GM23338 (cell line): ENCODE results near the gene MYO1G. TPM values are rescaled to one million over a fixed set of nuclear protein-coding genes. Genes with fewer than 3 reads are reported as not detected.

Source experiments
- ATAC-seq: fragments of 200-7000 bp; cut with Tn5 transposase; 3 replicates; pipeline ENCODE4 v1.9.1; 2020
- DNase-seq: peaks from one replicate; pipeline ENCODE4 v3.0.0-alpha.2; 2015; ENCODE audit warnings: low spot score
- H2AFZ ChIP-seq: fragments of 200-600 bp; sonication (generic); 2 replicates; pipeline ENCODE4 v1.8.0; 2016; ENCODE audit warnings: antibody characterized with exemption, mild to moderate bottlenecking, moderate library complexity
- H3F3A ChIP-seq: fragments of 200-600 bp; sonication (generic); replicated peaks from 2 replicates; pipeline ENCODE4 v1.8.0; 2017; ENCODE audit warnings: antibody characterized with exemption, mixed run types, low read depth
- H3K27ac ChIP-seq: fragments of 200-600 bp; sonication (generic); 2 replicates; pipeline ENCODE4 v1.6.1; 2016; ENCODE audit warnings: low read depth
- H3K27me3 ChIP-seq: fragments of 200-600 bp; sonication (generic); 2 replicates; pipeline ENCODE4 v1.8.0; 2016; ENCODE audit warnings: mild to moderate bottlenecking, mixed run types, moderate library complexity; ENCODE audit not compliant: insufficient read depth
- H3K36me3 ChIP-seq: fragments of 200-600 bp; sonication (generic); 2 replicates; pipeline ENCODE4 v1.8.0; 2016; ENCODE audit warnings: mild to moderate bottlenecking; ENCODE audit not compliant: insufficient read depth
- H3K4me1 ChIP-seq: fragments of 200-600 bp; sonication (generic); 2 replicates; pipeline ENCODE4 v1.8.0; 2016; ENCODE audit warnings: mild to moderate bottlenecking, moderate library complexity; ENCODE audit not compliant: insufficient read depth
- H3K4me2 ChIP-seq: fragments of 200-600 bp; sonication (generic); 2 replicates; pipeline ENCODE4 v1.7.1; 2017; ENCODE audit warnings: mixed run types
- H3K4me3 ChIP-seq: fragments of 200-600 bp; sonication (generic); 2 replicates; pipeline ENCODE4 v1.6.1; 2016; ENCODE audit warnings: mixed run types
- H3K79me2 ChIP-seq: fragments of 200-600 bp; sonication (generic); replicated peaks from 2 replicates; pipeline ENCODE4 v1.8.0; 2017; ENCODE audit warnings: mild to moderate bottlenecking; ENCODE audit not compliant: insufficient read depth
- H3K9me2 ChIP-seq: fragments of 200-600 bp; sonication (generic); 2 replicates; pipeline ENCODE4 v1.8.0; 2017; ENCODE audit not compliant: insufficient read depth
- H4K20me1 ChIP-seq: fragments of 200-600 bp; sonication (generic); replicated peaks from 2 replicates; pipeline ENCODE4 v1.8.0; 2017; ENCODE audit warnings: mild to moderate bottlenecking; ENCODE audit not compliant: insufficient read depth
- H3K27ac Mint-ChIP-seq: 2 replicates; pipeline ENCODE4 v1.8.0; 2020; ENCODE audit warnings: inconsistent platforms, mild to moderate bottlenecking, moderate library complexity, mixed read lengths
- H3K27me3 Mint-ChIP-seq: 3 replicates; pipeline ENCODE4 v1.8.0; 2022; ENCODE audit warnings: low read depth, mild to moderate bottlenecking, moderate library complexity, mixed read lengths, inconsistent platforms; ENCODE audit not compliant: insufficient read depth, poor library complexity
- H3K36me3 Mint-ChIP-seq: 3 replicates; pipeline ENCODE4 v1.8.0; 2021; ENCODE audit warnings: low read depth, mild to moderate bottlenecking, inconsistent platforms, moderate library complexity, mixed read lengths
- H3K4me1 Mint-ChIP-seq: 3 replicates; pipeline ENCODE4 v1.8.0; 2020; ENCODE audit warnings: mild to moderate bottlenecking, inconsistent platforms, mixed read lengths
- H3K4me3 Mint-ChIP-seq: 3 replicates; pipeline ENCODE4 v1.8.0; 2021; ENCODE audit warnings: moderate library complexity, mild to moderate bottlenecking, inconsistent platforms, mixed read lengths
- H3K9me3 Mint-ChIP-seq: 3 replicates; pipeline ENCODE4 v1.8.0; 2020; ENCODE audit warnings: moderate library complexity, mild to moderate bottlenecking, inconsistent platforms, mixed read lengths
- EZH2 ChIP-seq: fragments of 200-600 bp; sonication (generic); IDR thresholded peaks from one replicate; pipeline ENCODE4 v1.8.0; 2017; ENCODE audit warnings: antibody characterized with exemption, mild to moderate bottlenecking, low read depth; ENCODE audit not compliant: unreplicated experiment
- NANOG ChIP-seq: IDR thresholded peaks from 2 replicates; pipeline ENCODE4 v1.6.1; 2016; ENCODE audit warnings: antibody characterized with exemption, borderline replicate concordance
- STAT1 ChIP-seq: IDR thresholded peaks from one replicate; pipeline ENCODE4 v1.6.1; 2016; ENCODE audit warnings: antibody characterized with exemption; ENCODE audit not compliant: unreplicated experiment
- ZNF114 ChIP-seq: fragments of 250-450 bp; sonication (Bioruptor Pico); IDR thresholded peaks from 2 replicates; pipeline ENCODE4 v1.5.0; 2020; ENCODE audit warnings: mild to moderate bottlenecking, moderate library complexity
- ZNF331 ChIP-seq: fragments of 250-450 bp; sonication (Bioruptor Pico); IDR thresholded peaks from 2 replicates; pipeline ENCODE4 v1.5.0; 2020; ENCODE audit warnings: low read depth, mild to moderate bottlenecking, moderate library complexity
- polyA plus RNA-seq: library from polyadenylated mRNA; unstranded; fragments of >200 nt; fragmentation: Nextera tagmentation; extraction: Ambion mirVana; gene quantifications from 2 replicates; pipeline ENCODE4 v1.2.1, GENCODE V29; 2016
- total RNA-seq: library from RNA; depleted of rRNA; stranded (reverse); fragments of >200 nt; shearing (Covaris generic); gene quantifications from 2 replicates; pipeline ENCODE4 v1.2.3, GENCODE V29; 2014
- TF ChIP-seq, protein P1 (sequence below): IDR thresholded peaks from one replicate; pipeline ENCODE4 v1.6.1; 2018; ENCODE audit warnings: antibody characterized with exemption; ENCODE audit not compliant: unreplicated experiment
- TF ChIP-seq, protein P2 (sequence below): fragments of 250-450 bp; sonication (Bioruptor Pico); IDR thresholded peaks from 2 replicates; pipeline ENCODE4 v1.5.0; 2020; ENCODE audit warnings: mild to moderate bottlenecking, moderate library complexity

MYO1G gene
- total and polyA plus RNA-seq, 2 experiments from 2014 or later: 0.10 to 0.11 TPM

DNA sequence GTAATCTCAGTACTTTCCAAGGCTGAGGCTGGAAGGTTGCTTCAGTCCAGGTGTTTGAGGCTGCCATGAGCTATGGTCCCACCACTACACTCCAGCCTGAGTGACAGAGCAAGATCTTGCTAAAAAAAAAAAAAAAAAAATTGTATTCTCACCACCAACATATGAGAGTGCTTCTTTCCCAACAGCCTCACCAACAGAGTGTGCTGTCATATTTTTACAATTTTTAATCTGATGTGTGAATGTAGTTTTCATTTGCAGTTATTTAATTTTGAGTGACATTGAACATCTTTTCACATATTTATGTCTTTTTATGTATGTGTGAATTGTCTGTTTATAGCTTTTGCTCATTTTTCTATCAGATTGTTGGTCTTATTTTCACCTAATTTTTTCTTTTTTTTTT lies 35.2 kb downstream of the MYO1G start:
- no peak for ATAC-seq
- TF ChIP-seq EZH2: no peak
- TF ChIP-seq, protein P1, sequence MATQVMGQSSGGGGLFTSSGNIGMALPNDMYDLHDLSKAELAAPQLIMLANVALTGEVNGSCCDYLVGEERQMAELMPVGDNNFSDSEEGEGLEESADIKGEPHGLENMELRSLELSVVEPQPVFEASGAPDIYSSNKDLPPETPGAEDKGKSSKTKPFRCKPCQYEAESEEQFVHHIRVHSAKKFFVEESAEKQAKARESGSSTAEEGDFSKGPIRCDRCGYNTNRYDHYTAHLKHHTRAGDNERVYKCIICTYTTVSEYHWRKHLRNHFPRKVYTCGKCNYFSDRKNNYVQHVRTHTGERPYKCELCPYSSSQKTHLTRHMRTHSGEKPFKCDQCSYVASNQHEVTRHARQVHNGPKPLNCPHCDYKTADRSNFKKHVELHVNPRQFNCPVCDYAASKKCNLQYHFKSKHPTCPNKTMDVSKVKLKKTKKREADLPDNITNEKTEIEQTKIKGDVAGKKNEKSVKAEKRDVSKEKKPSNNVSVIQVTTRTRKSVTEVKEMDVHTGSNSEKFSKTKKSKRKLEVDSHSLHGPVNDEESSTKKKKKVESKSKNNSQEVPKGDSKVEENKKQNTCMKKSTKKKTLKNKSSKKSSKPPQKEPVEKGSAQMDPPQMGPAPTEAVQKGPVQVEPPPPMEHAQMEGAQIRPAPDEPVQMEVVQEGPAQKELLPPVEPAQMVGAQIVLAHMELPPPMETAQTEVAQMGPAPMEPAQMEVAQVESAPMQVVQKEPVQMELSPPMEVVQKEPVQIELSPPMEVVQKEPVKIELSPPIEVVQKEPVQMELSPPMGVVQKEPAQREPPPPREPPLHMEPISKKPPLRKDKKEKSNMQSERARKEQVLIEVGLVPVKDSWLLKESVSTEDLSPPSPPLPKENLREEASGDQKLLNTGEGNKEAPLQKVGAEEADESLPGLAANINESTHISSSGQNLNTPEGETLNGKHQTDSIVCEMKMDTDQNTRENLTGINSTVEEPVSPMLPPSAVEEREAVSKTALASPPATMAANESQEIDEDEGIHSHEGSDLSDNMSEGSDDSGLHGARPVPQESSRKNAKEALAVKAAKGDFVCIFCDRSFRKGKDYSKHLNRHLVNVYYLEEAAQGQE: no peak

DNA sequence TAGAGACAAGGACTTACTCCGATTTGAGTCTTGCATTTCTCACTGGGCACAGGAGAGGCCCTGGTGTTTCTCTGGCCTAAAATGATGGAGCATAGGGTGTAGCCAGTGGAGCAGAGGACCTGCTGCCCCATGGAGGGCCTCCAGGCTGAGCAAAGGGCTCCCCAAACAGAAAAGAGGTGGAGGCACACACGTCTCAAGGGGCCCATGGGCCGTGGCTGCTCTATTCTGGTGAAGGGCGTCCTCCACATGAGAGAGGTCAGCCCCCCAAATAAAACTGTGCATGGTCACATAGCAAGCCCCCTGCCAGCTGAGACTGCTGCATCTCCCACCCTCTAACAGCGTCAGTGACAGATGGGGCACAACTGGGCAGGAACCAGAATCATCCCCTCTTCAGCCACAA lies 41.4 kb downstream of the MYO1G start:
- no peaks in the 10 kb centered on the region for H3K36me3 Mint-ChIP-seq
- Histone ChIP-seq H3K9me2 (no peaks in the 10 kb centered on the region), H3K27ac (no peak overlapping the region), H3F3A (no peaks in the 10 kb centered on the region), H2AFZ (no peak overlapping the region; the same call in 1 of the 2 replicates), H3K4me1 (peaks cover 8% of the 10 kb centered on the region; the same call in 1 of the 2 replicates), H3K4me2 (no peak overlapping the region), H3K4me3 (no peak overlapping the region), H4K20me1 (no peaks in the 10 kb centered on the region), H3K27me3 (no peaks in the 10 kb centered on the region), H3K79me2 (no peaks in the 10 kb centered on the region), H3K36me3 (no peaks in the 10 kb centered on the region)
- no peaks in the 10 kb centered on the region for H3K27me3 Mint-ChIP-seq
- TF ChIP-seq STAT1: no peak
- TF ChIP-seq, protein P2, sequence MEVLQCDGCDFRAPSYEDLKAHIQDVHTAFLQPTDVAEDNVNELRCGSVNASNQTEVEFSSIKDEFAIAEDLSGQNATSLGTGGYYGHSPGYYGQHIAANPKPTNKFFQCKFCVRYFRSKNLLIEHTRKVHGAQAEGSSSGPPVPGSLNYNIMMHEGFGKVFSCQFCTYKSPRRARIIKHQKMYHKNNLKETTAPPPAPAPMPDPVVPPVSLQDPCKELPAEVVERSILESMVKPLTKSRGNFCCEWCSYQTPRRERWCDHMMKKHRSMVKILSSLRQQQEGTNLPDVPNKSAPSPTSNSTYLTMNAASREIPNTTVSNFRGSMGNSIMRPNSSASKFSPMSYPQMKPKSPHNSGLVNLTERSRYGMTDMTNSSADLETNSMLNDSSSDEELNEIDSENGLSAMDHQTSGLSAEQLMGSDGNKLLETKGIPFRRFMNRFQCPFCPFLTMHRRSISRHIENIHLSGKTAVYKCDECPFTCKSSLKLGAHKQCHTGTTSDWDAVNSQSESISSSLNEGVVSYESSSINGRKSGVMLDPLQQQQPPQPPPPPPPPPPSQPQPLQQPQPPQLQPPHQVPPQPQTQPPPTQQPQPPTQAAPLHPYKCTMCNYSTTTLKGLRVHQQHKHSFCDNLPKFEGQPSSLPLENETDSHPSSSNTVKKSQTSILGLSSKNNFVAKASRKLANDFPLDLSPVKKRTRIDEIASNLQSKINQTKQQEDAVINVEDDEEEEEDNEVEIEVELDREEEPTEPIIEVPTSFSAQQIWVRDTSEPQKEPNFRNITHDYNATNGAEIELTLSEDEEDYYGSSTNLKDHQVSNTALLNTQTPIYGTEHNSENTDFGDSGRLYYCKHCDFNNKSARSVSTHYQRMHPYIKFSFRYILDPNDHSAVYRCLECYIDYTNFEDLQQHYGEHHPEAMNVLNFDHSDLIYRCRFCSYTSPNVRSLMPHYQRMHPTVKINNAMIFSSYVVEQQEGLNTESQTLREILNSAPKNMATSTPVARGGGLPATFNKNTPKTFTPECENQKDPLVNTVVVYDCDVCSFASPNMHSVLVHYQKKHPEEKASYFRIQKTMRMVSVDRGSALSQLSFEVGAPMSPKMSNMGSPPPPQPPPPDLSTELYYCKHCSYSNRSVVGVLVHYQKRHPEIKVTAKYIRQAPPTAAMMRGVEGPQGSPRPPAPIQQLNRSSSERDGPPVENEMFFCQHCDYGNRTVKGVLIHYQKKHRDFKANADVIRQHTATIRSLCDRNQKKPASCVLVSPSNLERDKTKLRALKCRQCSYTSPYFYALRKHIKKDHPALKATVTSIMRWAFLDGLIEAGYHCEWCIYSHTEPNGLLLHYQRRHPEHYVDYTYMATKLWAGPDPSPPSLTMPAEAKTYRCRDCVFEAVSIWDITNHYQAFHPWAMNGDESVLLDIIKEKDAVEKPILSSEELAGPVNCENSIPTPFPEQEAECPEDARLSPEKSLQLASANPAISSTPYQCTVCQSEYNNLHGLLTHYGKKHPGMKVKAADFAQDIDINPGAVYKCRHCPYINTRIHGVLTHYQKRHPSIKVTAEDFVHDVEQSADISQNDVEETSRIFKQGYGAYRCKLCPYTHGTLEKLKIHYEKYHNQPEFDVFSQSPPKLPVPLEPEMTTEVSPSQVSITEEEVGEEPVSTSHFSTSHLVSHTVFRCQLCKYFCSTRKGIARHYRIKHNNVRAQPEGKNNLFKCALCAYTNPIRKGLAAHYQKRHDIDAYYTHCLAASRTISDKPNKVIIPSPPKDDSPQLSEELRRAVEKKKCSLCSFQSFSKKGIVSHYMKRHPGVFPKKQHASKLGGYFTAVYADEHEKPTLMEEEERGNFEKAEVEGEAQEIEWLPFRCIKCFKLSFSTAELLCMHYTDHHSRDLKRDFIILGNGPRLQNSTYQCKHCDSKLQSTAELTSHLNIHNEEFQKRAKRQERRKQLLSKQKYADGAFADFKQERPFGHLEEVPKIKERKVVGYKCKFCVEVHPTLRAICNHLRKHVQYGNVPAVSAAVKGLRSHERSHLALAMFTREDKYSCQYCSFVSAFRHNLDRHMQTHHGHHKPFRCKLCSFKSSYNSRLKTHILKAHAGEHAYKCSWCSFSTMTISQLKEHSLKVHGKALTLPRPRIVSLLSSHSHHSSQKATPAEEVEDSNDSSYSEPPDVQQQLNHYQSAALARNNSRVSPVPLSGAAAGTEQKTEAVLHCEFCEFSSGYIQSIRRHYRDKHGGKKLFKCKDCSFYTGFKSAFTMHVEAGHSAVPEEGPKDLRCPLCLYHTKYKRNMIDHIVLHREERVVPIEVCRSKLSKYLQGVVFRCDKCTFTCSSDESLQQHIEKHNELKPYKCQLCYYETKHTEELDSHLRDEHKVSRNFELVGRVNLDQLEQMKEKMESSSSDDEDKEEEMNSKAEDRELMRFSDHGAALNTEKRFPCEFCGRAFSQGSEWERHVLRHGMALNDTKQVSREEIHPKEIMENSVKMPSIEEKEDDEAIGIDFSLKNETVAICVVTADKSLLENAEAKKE (CRISPR knock-in tag): no peak
- TF ChIP-seq NANOG: no peak
- TF ChIP-seq ZNF331: no peak
- TF ChIP-seq, protein P1: no peak
- TF ChIP-seq ZNF114 (CRISPR knock-in tag): no peak
- no peak overlapping the region for H3K4me3 Mint-ChIP-seq
- peaks cover 4% of the 10 kb centered on the region; the same call in 2 of the 3 replicates for H3K4me1 Mint-ChIP-seq
- DNase-seq (no peak), ATAC-seq (no peak)
- no peak overlapping the region for H3K27ac Mint-ChIP-seq
- H3K9me3 Mint-ChIP-seq: no peaks in the 10 kb centered on the region

More for the DNA sequence above, 35.2 kb downstream of the MYO1G start:
- Histone ChIP-seq H3K4me1 (no peaks in the 10 kb centered on the region), H3K4me2 (no peak overlapping the region), H3K27me3 (no peaks in the 10 kb centered on the region), H3K9me2 (no peaks in the 10 kb centered on the region), H3K79me2 (no peaks in the 10 kb centered on the region), H4K20me1 (no peaks in the 10 kb centered on the region), H3K27ac (no peak overlapping the region), H3F3A (no peaks in the 10 kb centered on the region), H3K36me3 (no peaks in the 10 kb centered on the region), H2AFZ (no peak overlapping the region), H3K4me3 (no peak overlapping the region)
- Mint-ChIP-seq H3K27ac (no peak overlapping the region), H3K4me1 (0 out of 3 replicates have a peak, but pooled peaks cover 2% of the 10 kb centered on the region), H3K36me3 (no peaks in the 10 kb centered on the region), H3K4me3 (no peak overlapping the region), H3K9me3 (no peaks in the 10 kb centered on the region), H3K27me3 (peaks cover 3% of the 10 kb centered on the region)
- no peak for DNase-seq
